HEK293T (cell line): ENCODE data around the gene MS4A4A.

Source experiments
- ARNT ChIP-seq: fragments of 450-650 bp; IDR thresholded peaks from 2 replicates; pipeline ENCODE4 v1.6.1; 2017; ENCODE audit warnings: mild to moderate bottlenecking
- BHLHE40 ChIP-seq: fragments of 450-650 bp; IDR thresholded peaks from 2 replicates; pipeline ENCODE4 v1.6.1; 2016; ENCODE audit warnings: mild to moderate bottlenecking, moderate library complexity, borderline replicate concordance
- FOXA1 ChIP-seq: fragments of 450-650 bp; IDR thresholded peaks from 2 replicates; pipeline ENCODE4 v1.6.1; 2016; ENCODE audit warnings: mild to moderate bottlenecking
- FOXM1 ChIP-seq: fragments of 450-650 bp; IDR thresholded peaks from 2 replicates; pipeline ENCODE4 v1.6.1; 2017; ENCODE audit warnings: mild to moderate bottlenecking, borderline replicate concordance
- HDGF ChIP-seq: fragments of 450-650 bp; IDR thresholded peaks from 2 replicates; pipeline ENCODE4 v1.6.1; 2017; ENCODE audit warnings: antibody characterized with exemption, borderline replicate concordance
- NFRKB ChIP-seq: fragments of 450-650 bp; IDR thresholded peaks from 2 replicates; pipeline ENCODE4 v1.6.1; 2016; ENCODE audit warnings: mild to moderate bottlenecking, moderate library complexity
- SP1 ChIP-seq: fragments of 450-650 bp; IDR thresholded peaks from 2 replicates; pipeline ENCODE4 v1.6.1; 2017
- SUZ12 ChIP-seq: fragments of 450-650 bp; IDR thresholded peaks from 2 replicates; pipeline ENCODE4 v1.6.1; 2016; ENCODE audit warnings: mild to moderate bottlenecking
- TARDBP ChIP-seq: fragments of 450-650 bp; IDR thresholded peaks from 2 replicates; pipeline ENCODE4 v1.6.1; 2016
- ZNF384 ChIP-seq: fragments of 450-650 bp; IDR thresholded peaks from 2 replicates; pipeline ENCODE4 v1.6.1; 2016

DNA sequence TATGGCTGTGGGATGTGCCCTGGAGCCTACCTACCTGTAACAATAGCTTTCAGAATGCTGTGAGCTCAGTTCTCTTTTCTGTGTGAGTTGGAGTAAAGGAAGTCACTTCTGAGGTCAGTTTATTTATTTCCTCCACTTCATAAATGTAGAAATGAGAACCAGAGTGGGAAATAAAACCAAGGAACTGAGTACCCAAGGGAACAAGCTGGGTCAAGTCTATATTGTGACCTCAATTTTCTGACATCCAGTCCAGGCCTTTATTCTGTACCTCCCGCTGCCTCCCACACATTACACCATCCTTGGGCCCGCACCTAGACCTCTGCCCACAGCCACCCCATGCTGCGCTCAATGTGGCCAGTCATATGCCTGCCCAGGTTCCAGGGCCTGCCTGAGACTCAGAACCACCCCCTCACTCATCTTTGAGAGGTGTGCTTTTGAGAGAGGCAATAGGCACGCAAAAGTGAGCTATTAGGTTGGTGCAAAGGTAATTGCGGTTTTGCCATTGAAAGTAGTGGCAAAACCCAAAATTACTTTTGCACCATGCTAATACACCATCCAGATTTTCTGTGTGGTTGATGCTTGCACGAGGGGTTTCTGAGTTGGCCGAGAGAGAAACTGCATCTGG is 56.4 kb downstream of the MS4A4A start:
- TF ChIP-seq HDGF = no peak
- no peak for TF ChIP-seq SUZ12
- TF ChIP-seq NFRKB = no peak
- TF ChIP-seq BHLHE40 = no peak
- no peak for TF ChIP-seq TARDBP
- TF ChIP-seq SP1 = no peak
- TF ChIP-seq ZNF384 = no peak
- no peak for TF ChIP-seq FOXA1
- TF ChIP-seq FOXM1 = no peak
- no peak for TF ChIP-seq ARNT
